HepG2 (cell line): ENCODE results near the gene TSPAN9. TPM values are rescaled to one million over a fixed set of nuclear protein-coding genes. Genes with fewer than 3 reads are reported as not detected.
A peak's percentile ranks its signal among the peaks of the same experiment; 100 is the strongest.

Experiments used
- ATAD3A ChIP-seq: sonication (generic); formaldehyde crosslinking; IDR thresholded peaks from 2 replicates; pipeline ENCODE4 v1.4.0; 2020; ENCODE audit warnings: missing genetic modification reagents
- BORCS8-MEF2B ChIP-seq: sonication (generic); formaldehyde crosslinking; IDR thresholded peaks from 2 replicates; pipeline ENCODE4 v1.8.0; 2022; ENCODE audit warnings: mild to moderate bottlenecking, missing genetic modification reagents
- ETV6 ChIP-seq: sonication (generic); formaldehyde crosslinking; conservative IDR thresholded peaks from 2 replicates; pipeline ENCODE4 v1.4.0; 2020; ENCODE audit warnings: missing genetic modification reagents
- FOXC1 ChIP-seq: sonication (generic); formaldehyde crosslinking; IDR thresholded peaks from 2 replicates; pipeline ENCODE4 v1.8.0; 2022; ENCODE audit warnings: mild to moderate bottlenecking, missing genetic modification reagents, borderline replicate concordance
- HMG20B ChIP-seq: conservative IDR thresholded peaks from 2 replicates; pipeline ENCODE4 v1.6.1; 2016; ENCODE audit warnings: missing genetic modification reagents, missing compliant biosample characterization
- MTA1 ChIP-seq: sonication (generic); formaldehyde crosslinking; IDR thresholded peaks from 2 replicates; pipeline ENCODE4 v1.4.0; 2020; ENCODE audit warnings: missing genetic modification reagents, mild to moderate bottlenecking, borderline replicate concordance
- NFRKB ChIP-seq: fragments of 450-650 bp; IDR thresholded peaks from 2 replicates; pipeline ENCODE4 v1.6.1; 2017
- SAFB2 ChIP-seq: sonication (generic); formaldehyde crosslinking; IDR thresholded peaks from 2 replicates; pipeline ENCODE4 v1.5.1; 2020; ENCODE audit warnings: missing genetic modification reagents, low read depth, mild to moderate bottlenecking, borderline replicate concordance
- SETDB1 ChIP-seq: sonication (generic); formaldehyde crosslinking; IDR thresholded peaks from 2 replicates; pipeline ENCODE4 v1.5.1; 2020; ENCODE audit warnings: missing genetic modification reagents, mild to moderate bottlenecking, borderline replicate concordance
- SNAPC2 ChIP-seq: sonication (generic); formaldehyde crosslinking; IDR thresholded peaks from 2 replicates; pipeline ENCODE4 v1.8.1; 2022; ENCODE audit warnings: mild to moderate bottlenecking, missing genetic modification reagents
- SNRNP70 ChIP-seq: fragments of 200-400 bp; formaldehyde crosslinking; IDR thresholded peaks from 2 replicates; pipeline ENCODE4 v1.6.1; 2017; ENCODE audit warnings: mild to moderate bottlenecking, low read depth, low read length, moderate library complexity
- TMF1 ChIP-seq: sonication (generic); formaldehyde crosslinking; IDR thresholded peaks from 2 replicates; pipeline ENCODE4 v1.8.1; 2022; ENCODE audit warnings: low read depth, missing genetic modification reagents
- ZFP36L1 ChIP-seq: sonication (generic); formaldehyde crosslinking; IDR thresholded peaks from 2 replicates; pipeline ENCODE4 v1.8.0; 2022; ENCODE audit warnings: mild to moderate bottlenecking, missing genetic modification reagents, moderate library complexity
- ZNF121 ChIP-seq: sonication (generic); formaldehyde crosslinking; IDR thresholded peaks from 2 replicates; pipeline ENCODE4 v1.5.0; 2020; ENCODE audit warnings: mild to moderate bottlenecking, missing genetic modification reagents
- ZNF232 ChIP-seq: sonication (generic); formaldehyde crosslinking; IDR thresholded peaks from 2 replicates; pipeline ENCODE4 v1.4.0; 2020; ENCODE audit warnings: missing genetic modification reagents, borderline replicate concordance
- ZNF34 ChIP-seq: sonication (generic); formaldehyde crosslinking; IDR thresholded peaks from 2 replicates; pipeline ENCODE4 v1.4.0; 2020; ENCODE audit warnings: mild to moderate bottlenecking, missing genetic modification reagents, borderline replicate concordance
- ZNF547 ChIP-seq: sonication (generic); formaldehyde crosslinking; IDR thresholded peaks from 2 replicates; pipeline ENCODE4 v1.5.1; 2020; ENCODE audit warnings: mild to moderate bottlenecking, missing genetic modification reagents
- ZNF780A ChIP-seq: sonication (generic); formaldehyde crosslinking; IDR thresholded peaks from 2 replicates; pipeline ENCODE4 v1.8.0; 2022; ENCODE audit warnings: mild to moderate bottlenecking, missing genetic modification reagents, moderate library complexity
- polyA plus RNA-seq, 8 experiments: library from polyadenylated mRNA; depleted of rRNA in 3 of 8; stranded (reverse) in 7 of 8; unstranded in 1 of 8; fragments of >200 nt; fragmentation: Illumina TruSeq in 4 of 8; extraction: Trizol in 4 of 8; gene quantifications; 2 replicates each; pipeline versions ENCODE4 v1.2.1 to v1.2.3, GENCODE V29; 2011 to 2016; ENCODE audit warnings: low read depth in 4 of 8, missing spikeins in 1 of 8, mixed read lengths in 1 of 8; ENCODE audit not compliant: insufficient read depth in 1 of 8
- total RNA-seq, 5 experiments: library from RNA; depleted of rRNA; stranded (reverse); fragments of >200 nt; fragmentation: Illumina TruSeq; extraction: Trizol; gene quantifications; 2 replicates each; pipeline ENCODE4 v1.2.3, GENCODE V29; 2016; ENCODE audit warnings: low read depth in 1 of 5
- TF ChIP-seq, protein P1 (sequence below): fragments of 450-650 bp; IDR thresholded peaks from 2 replicates; pipeline ENCODE4 v1.6.1; 2017
- TF ChIP-seq, protein P2 (sequence below): sonication (generic); formaldehyde crosslinking; conservative IDR thresholded peaks from 2 replicates; pipeline ENCODE4 v1.8.1; 2023; ENCODE audit warnings: missing genetic modification reagents
- TF ChIP-seq, protein P3 (sequence below): sonication (generic); formaldehyde crosslinking; IDR thresholded peaks from 2 replicates; pipeline ENCODE4 v1.4.0; 2020; ENCODE audit warnings: mild to moderate bottlenecking, missing genetic modification reagents, borderline replicate concordance

The TSPAN9 gene
- total and polyA plus RNA-seq, 2 of the 13 experiments (the other 11 are each of a cell fraction or from before 2014, with no cell fraction given), result 18.1 to 42.3 TPM

DNA sequence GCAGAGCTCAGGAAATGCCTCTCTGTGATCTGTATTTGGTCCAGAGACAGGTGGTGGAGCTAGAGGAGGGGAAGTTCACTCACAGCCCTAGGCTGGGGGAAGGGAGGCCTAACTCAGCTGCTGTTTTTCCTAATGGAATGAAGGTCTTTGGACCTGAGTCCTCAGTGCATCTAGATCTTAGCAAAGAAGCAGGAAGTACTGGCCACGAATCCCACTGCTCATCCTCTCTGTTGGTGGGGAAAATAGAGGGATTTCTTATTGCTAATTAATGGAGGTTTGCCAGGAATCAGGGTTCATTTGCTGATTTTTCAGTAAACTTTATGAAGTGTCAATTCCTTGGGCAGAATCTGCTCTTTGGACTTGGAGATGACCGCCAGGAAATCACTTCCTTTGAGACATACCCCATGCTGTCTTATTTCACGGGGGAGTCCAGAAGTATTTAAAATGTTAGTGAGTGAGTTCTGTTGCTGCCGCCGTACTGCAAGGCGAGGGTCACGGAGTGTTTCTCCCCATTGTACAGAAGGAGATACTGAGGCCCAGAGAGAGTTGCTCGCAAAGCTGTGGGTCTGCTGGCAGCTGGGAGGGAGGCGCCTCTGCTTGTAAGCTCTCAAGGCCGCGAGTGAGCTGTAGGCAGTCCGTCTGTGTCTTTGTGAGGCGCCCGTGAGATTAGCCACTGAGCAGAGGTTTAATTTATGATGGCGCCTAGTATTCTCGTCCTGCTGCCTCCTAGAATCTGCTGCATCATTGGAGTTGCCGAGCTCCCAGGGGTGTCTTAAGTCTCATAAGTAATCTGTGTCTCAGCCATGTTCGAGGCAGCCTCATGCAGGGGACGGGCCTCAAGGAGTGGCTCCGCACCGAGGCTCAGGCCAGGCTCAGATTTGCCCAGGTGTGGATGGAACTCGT lies 88.2 kb downstream of the TSPAN9 start (continued):
- TF ChIP-seq SAFB2 (CRISPR knock-in tag) (no peak), ZNF547 (no peak), BORCS8-MEF2B (no peak), HMG20B (CRISPR knock-in tag) (0 out of 2 replicates have a peak, but pooled peaks have one; percentile 29), FOXC1 (CRISPR knock-in tag) (no peak), ATAD3A (CRISPR knock-in tag) (no peak), MTA1 (CRISPR knock-in tag) (0 out of 2 replicates have a peak, but pooled peaks have one; percentile 43), TMF1 (CRISPR knock-in tag) (no peak), ZNF34 (no peak), NFRKB (no peak), ZNF780A (no peak), ZFP36L1 (no peak), SNRNP70 (no peak), ZNF121 (CRISPR knock-in tag) (no peak; the same call in 1 of the 2 replicates), SETDB1 (CRISPR knock-in tag) (no peak), ZNF232 (CRISPR knock-in tag) (no peak), SNAPC2 (0 out of 2 replicates have a peak, but pooled peaks have one; percentile 68), ETV6 (CRISPR knock-in tag) (no peak)
- TF ChIP-seq, protein P1, sequence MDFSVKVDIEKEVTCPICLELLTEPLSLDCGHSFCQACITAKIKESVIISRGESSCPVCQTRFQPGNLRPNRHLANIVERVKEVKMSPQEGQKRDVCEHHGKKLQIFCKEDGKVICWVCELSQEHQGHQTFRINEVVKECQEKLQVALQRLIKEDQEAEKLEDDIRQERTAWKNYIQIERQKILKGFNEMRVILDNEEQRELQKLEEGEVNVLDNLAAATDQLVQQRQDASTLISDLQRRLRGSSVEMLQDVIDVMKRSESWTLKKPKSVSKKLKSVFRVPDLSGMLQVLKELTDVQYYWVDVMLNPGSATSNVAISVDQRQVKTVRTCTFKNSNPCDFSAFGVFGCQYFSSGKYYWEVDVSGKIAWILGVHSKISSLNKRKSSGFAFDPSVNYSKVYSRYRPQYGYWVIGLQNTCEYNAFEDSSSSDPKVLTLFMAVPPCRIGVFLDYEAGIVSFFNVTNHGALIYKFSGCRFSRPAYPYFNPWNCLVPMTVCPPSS, result no peak
- TF ChIP-seq, protein P2, sequence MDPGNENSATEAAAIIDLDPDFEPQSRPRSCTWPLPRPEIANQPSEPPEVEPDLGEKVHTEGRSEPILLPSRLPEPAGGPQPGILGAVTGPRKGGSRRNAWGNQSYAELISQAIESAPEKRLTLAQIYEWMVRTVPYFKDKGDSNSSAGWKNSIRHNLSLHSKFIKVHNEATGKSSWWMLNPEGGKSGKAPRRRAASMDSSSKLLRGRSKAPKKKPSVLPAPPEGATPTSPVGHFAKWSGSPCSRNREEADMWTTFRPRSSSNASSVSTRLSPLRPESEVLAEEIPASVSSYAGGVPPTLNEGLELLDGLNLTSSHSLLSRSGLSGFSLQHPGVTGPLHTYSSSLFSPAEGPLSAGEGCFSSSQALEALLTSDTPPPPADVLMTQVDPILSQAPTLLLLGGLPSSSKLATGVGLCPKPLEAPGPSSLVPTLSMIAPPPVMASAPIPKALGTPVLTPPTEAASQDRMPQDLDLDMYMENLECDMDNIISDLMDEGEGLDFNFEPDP (CRISPR knock-in tag), result no peak
- TF ChIP-seq, protein P3, sequence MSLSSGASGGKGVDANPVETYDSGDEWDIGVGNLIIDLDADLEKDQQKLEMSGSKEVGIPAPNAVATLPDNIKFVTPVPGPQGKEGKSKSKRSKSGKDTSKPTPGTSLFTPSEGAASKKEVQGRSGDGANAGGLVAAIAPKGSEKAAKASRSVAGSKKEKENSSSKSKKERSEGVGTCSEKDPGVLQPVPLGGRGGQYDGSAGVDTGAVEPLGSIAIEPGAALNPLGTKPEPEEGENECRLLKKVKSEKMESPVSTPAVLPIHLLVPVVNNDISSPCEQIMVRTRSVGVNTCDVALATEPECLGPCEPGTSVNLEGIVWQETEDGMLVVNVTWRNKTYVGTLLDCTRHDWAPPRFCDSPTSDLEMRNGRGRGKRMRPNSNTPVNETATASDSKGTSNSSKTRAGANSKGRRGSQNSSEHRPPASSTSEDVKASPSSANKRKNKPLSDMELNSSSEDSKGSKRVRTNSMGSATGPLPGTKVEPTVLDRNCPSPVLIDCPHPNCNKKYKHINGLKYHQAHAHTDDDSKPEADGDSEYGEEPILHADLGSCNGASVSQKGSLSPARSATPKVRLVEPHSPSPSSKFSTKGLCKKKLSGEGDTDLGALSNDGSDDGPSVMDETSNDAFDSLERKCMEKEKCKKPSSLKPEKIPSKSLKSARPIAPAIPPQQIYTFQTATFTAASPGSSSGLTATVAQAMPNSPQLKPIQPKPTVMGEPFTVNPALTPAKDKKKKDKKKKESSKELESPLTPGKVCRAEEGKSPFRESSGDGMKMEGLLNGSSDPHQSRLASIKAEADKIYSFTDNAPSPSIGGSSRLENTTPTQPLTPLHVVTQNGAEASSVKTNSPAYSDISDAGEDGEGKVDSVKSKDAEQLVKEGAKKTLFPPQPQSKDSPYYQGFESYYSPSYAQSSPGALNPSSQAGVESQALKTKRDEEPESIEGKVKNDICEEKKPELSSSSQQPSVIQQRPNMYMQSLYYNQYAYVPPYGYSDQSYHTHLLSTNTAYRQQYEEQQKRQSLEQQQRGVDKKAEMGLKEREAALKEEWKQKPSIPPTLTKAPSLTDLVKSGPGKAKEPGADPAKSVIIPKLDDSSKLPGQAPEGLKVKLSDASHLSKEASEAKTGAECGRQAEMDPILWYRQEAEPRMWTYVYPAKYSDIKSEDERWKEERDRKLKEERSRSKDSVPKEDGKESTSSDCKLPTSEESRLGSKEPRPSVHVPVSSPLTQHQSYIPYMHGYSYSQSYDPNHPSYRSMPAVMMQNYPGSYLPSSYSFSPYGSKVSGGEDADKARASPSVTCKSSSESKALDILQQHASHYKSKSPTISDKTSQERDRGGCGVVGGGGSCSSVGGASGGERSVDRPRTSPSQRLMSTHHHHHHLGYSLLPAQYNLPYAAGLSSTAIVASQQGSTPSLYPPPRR (CRISPR knock-in tag), result peak; percentile 72; the same call in 1 of the 2 replicates
